OCI-LY3 (cell line): ENCODE measurements around the gene PTPRH.

Experiments used
- CTCF ChIP-seq: fragments of 200-600, 300-600 bp; sonication (generic); IDR thresholded peaks from 2 replicates; pipeline ENCODE4 v1.5.1; 2014; ENCODE audit warnings: antibody characterized with exemption, low read length, low read depth
- EZH2phosphoT487 ChIP-seq: fragments of 200-600 bp; shearing (Covaris generic); IDR thresholded peaks from 2 replicates; pipeline ENCODE4 v1.6.1; 2018; ENCODE audit warnings: antibody characterized with exemption, mixed run types, low read depth

- TF ChIP-seq EZH2phosphoT487 (no peak), CTCF (no peak)
These were observed 2.4 kb downstream of the PTPRH start for GRCh38 chr19:55206664-55207500.
